C4-2B (cell line): ENCODE data around the gene SLC29A2.

Experiments used
- H3K27ac ChIP-seq: fragments of 450-650 bp; 2 replicates; pipeline ENCODE4 v1.5.1; 2017
- CTCF ChIP-seq: fragments of 450-650 bp; conservative IDR thresholded peaks from 2 replicates; pipeline ENCODE4 v1.5.1; 2017; ENCODE audit warnings: mild to moderate bottlenecking
- ZFX ChIP-seq: fragments of 450-650 bp; IDR thresholded peaks from 2 replicates; pipeline ENCODE4 v1.6.1; 2017

SLC29A2 gene

DNA sequence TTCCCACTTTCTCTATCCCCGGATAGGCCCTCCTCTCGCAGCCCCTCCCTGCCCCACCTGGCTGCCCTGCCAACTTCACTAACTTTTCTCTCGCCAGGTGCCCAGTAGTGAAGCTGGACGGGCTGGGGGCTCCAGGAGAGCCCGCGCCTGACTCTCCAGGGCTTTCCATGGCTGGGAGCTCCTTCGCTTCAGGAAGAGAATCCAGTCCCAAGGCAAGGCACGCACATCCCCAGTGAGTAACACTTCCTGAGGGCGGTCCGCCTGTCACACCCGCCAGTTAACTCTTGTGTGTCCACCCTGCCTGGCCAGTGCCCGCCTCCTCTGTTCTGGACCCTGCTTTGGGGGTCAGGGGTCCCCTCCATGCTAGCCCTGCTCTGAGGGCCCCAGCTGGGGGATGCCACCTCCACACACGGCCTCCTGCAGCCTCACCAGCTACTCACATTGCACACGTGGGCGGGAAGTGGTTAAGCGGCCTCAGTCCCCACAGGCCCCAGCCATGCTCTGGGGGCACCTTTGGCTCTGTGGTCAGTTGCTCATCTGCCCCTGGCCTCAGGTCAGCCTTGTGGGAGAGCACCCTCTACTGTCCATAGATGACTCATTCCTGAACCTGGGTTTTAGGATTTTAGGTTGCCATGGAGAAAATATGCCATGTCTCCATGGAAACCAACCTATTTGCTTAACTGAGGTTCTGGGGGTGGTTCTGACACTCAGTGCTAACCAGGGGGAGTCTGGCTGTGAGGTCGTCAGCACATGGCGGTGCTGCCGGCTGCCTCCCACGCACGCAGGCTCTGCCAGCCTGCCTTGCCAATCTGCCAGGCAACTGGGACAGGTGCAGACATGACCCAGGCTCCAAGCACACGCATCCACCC lies 35.1 kb downstream of the SLC29A2 start, which contains the start of gene RIN1:
Gene RIN1 (minus strand): TSS at position 201 of the 869 bp plus-strand sequence. CDS start 32 bp downstream, at position 169.
- no peak within 1 kb of the TSS for H3K27ac ChIP-seq
- TF ChIP-seq CTCF (no peak; the same call in 1 of the 2 replicates), ZFX (no peak)

GRCh38 chr11:66335531-66336233 lies 35.9 kb downstream of the SLC29A2 start:
- TF ChIP-seq ZFX (no peak), CTCF (no peak)
- no peak overlapping the region for H3K27ac ChIP-seq

DNA sequence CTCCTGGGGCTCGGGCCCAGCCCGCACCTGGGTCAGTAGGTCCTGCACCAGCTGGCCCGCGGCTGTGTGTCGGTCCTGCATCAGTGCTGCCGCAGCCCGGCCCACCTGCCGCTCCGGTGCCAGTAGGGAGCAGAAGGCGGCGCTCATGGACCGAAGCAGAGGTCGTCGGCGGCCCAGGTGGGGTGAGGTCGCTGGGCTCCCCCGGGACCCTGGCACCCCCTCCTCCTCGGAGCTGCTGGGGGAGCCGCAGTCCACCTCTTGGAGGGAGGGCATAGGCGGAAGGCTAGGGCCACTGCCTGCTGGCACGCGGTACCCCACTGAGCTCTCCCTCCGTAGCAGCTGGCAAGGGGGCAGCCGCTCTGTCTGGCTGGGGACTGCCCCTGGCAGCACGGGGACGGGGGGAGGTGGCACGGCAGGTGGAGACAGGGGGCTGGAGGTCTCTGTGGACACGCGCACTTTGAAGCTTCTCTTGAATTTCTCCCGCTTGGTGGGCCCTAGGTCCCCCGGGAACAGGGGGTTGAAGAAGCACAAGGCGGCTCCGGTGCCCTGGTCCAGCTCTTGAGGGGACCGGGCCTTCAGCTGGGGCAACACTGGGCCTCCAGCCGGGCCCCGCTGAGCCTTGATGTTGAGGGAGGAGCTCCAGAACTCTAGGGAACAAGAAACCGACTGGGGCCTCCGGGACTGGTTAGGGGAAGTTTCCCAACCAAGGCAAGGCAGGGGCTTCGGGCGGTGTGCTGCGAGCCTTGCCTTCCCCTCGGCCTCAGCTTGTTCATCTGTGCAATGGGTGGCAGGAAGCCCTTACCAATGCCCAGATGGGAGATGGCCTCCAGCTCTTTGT lies 36.7 kb downstream of the SLC29A2 start:
- no peak overlapping the region for H3K27ac ChIP-seq
- TF ChIP-seq CTCF: no peak

DNA sequence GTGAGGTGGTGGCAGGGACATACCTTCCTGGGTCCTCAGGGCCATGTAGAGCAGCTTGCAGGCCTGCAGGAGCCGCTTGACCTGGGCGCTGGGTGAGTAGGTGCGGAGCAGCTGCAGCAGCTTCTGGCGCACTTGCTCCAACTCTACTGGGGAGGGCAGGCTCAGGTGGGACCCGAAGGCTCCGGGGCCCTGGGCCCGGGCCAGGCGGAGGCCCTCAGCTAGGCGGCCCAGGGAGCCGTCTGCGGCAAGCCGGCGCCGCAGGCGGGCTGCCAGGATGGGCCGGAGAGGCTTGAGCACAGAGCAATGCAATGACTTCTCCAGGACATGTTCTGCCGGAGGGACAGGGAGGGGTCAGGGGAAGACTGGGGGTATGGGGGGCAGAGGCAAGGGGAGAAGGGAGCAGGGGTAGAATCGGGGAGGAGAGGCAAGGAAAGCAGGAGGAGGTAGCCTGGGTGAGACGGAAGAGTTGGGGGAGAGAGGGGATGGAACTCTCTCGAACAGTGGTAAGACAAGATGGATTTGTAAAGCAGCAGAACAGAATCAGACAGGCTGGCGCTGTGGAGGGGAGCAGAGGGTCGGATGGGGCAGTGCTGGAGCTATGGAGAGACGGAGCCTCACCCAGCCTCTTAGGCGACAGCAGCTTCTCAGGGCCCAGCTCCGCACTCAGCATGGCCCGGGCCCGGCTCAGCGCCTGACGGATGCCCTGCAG lies 37.5 kb downstream of the SLC29A2 start:
- H3K27ac ChIP-seq: no peak overlapping the region
- TF ChIP-seq CTCF: no peak
- no peak for TF ChIP-seq ZFX

DNA sequence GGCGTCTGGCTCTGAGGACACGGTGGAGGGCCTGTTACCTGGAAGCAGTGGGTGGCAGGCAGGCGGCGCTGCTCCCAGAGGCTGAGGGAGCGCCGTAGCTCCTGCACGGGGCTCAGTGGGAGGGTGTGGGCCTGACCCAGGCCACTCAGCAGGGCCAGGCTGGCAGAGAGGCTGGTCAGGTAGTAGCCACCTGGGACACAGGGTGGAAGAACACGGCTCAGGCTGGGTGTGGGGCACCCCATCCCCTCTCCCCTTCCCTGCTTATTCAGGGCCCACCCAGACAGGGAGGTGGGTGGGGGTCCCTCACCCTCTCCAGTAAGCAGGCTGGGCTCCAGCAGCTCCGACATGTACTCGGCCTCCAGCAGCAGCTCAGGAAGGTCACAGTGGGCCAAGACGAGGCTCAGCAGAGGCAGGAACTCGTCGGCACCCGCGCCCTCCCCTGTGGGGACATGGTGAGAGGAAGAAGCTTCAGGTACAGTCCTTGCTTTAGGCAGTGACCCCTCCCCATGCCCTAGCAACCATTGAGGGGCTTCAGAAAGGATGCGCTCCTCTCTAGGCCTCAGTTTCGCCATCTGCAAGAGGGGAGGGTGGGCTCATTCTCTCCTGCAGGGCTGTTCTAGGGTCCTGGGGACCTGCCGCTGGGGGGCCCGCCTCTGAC lies 38.2 kb downstream of the SLC29A2 start:
- H3K27ac ChIP-seq: no peak overlapping the region
- TF ChIP-seq ZFX (no peak), CTCF (no peak)

GRCh38 chr11:66332371-66333219 lies 39.0 kb downstream of the SLC29A2 start:
- no peak for TF ChIP-seq CTCF
- TF ChIP-seq ZFX: no peak
- no peak overlapping the region for H3K27ac ChIP-seq
